HG03135 (cell line): ENCODE results near the gene PGM3.
"Not testable (repeated sequence)": the region's sequence is repeated elsewhere in the genome, so short reads cannot be mapped to it uniquely, and the experiment has no call there.

Source experiments
- ATAC-seq: cut with Tn5 transposase; IDR thresholded peaks from one replicate; pipeline ENCODE4 v1.9.1; 2021; ENCODE audit warnings: mild to moderate bottlenecking, moderate library complexity; ENCODE audit not compliant: unreplicated experiment

Gene PGM3

DNA sequence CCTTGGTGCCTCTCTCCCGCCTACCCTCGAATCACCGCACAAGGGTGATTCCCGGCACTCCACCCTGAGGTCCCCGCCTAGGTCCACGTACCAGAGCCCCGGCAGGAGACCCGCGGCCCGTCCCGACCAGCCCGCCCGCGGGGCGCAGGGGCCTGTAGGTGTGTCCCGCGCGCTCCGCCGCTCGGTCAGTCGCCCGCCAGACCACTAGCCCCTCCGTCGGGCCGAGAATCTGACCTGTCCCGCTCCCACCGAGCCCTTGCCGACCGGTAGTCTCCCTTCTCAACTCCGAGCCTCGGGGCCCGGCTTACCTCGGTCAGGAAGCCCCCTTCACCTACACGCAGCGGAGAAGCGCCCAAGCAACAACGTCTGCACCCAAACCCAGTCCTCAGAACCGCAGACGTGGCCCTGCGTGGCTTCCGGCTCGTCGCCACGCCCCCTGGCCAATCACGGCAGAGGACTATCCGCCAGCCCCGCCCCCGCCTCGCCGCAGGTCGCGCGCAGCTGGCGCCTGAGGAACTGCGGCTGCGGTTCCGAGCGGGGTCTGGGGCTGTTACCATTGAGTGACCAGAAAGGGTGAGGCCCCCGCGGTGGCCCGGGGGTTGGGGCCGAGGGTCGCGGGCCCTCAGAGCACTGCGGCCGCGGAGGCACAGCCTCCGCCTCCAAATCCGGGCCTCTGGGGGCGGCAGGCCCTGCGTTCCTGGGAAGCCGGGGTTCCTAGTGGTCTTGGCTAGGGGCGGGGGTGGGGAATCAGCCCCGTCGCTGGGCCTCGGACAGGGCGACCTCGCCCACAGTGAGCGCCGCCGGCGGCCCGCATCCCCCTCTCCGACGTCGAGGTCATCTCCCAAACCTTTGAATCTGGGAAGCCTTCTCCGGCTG is at the start of gene PGM3, which contains the start of gene RWDD2A:
Gene PGM3 (minus strand): TSS at position 395 of the 876 bp plus-strand sequence. CDS start 2,253 bp downstream, outside the sequence.
Gene RWDD2A (plus strand): TSS at position 487 of the 876 bp plus-strand sequence. CDS start 1,095 bp downstream, outside the sequence.
- peak; percentile 98 for ATAC-seq

DNA sequence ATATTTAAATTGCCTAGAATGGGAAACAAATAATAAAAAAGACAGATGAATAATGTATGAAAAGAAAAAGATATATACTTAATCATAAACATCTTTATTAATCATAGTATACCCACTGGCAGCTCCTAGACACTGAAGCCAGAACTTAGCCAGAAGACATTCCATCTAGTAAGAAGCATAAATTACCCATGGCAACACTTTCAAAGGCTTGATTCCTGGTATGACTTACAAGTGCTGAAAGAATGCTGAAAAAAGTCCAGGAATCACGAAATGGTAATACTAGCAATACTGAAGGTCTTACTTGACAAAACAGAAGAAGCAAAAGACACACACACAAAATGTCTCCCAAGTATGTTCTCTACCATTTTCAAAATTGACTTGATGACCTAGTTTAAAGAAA is 38.1 kb upstream of the PGM3 start:
- ATAC-seq: no peak

GRCh38 chr6:83226517-83226916 is 33.5 kb upstream of the PGM3 start:
- no peak for ATAC-seq

DNA sequence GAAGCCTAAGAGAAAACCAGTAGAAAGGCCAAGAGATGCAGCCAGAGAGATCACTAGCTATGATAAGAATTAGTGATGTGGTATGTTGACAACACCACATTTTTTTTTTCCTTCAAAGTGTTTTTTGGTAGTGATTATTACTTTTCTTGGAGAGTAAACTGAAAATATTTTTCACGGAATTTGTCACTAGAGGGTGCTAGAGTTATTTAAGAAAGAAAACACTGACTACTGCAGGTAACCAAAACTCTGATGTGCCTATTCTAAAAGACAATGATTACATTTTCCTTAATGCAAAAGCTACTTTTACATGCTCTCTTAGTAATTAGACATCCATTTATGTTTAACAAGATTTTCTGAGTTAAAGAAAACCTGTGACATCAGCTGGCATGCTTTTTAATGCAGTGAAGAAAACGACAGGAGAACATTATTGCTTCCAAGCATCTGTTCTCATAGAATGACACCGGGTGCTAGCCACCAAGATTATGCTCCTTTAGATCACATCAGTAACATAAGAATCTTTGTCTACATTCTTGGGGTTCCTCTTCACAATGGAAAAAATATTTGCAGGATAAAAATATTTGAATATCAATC is 28.9 kb upstream of the PGM3 start:
- ATAC-seq: no peak

GRCh38 chr6:83221276-83221675 is 28.2 kb upstream of the PGM3 start:
- ATAC-seq: no peak

GRCh38 chr6:83220121-83220520 is 27.1 kb upstream of the PGM3 start:
- no peak for ATAC-seq

DNA sequence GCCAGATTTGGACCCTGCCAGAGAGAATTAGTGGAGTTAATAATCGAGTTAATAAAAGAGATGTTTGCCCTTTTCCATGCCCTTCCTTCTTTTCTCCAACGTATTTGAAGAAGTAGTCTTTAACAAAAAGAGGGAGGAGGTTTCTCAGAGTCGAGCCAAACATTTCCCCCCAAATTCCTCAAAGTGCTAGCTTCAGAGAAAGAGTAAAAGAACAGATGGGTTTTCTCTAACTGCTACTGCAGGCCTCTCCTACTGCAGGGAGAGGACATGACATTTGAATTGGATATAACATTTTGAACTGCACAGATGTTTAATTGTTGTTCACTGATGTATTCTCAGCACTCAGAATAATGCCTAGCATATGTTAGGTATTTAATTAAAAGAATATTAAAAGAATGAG is 25.6 kb upstream of the PGM3 start:
- ATAC-seq: no peak

GRCh38 chr6:83216806-83217205 is 23.7 kb upstream of the PGM3 start:
- no peak for ATAC-seq

- ATAC-seq: peak; percentile 99
Observed at GRCh38 chr6:83215131-83216047, 22.3 kb upstream of the PGM3 start.

GRCh38 chr6:83202031-83202430 is 9.0 kb upstream of the PGM3 start:
- ATAC-seq: no peak

DNA sequence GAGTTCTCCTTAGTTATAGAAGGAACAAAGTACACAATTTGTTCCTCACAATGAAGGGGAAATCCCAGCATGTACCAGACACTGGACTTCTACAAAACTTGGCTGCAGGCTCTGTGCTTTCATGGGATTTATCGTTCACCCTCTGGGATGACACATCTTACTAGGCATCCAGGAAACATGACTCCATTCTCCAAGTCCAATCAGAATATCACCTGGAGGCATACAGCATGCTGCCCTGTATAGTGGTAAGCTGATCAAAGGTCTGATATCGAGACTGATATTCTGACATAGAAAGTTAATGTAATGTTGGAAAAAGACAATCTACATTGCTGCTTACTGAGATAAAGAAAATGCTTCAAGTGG is 6.8 kb upstream of the PGM3 start:
- ATAC-seq: no peak

GRCh38 chr6:83199173-83199862 is 6.3 kb upstream of the PGM3 start:
- no peak for ATAC-seq

- no peak for ATAC-seq
Observed at GRCh38 chr6:83198486-83199172, 5.6 kb upstream of the PGM3 start.

- peak; percentile 17 for ATAC-seq
Observed at GRCh38 chr6:83193747-83194566, 892 bp upstream of the PGM3 start.

DNA sequence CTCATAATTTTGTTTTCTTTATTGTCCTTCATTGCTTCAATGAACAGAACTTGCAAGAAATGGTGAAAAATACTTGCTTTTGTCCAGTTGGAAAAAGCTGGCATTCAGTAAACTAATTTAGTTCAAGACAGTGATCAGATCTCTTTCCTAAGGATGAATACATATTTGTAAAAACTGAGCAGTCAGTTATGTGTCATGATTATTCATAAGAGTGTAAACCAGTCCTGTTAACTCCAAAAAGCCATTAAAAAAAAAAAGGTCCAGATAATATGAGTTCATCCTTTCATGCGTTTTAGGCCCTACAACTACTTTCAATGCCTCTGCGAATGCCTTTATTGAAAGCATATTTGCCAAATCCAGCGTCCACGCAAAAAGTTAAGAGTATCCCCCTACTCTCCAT is 609 bp downstream of the PGM3 start:
- ATAC-seq: no peak

DNA sequence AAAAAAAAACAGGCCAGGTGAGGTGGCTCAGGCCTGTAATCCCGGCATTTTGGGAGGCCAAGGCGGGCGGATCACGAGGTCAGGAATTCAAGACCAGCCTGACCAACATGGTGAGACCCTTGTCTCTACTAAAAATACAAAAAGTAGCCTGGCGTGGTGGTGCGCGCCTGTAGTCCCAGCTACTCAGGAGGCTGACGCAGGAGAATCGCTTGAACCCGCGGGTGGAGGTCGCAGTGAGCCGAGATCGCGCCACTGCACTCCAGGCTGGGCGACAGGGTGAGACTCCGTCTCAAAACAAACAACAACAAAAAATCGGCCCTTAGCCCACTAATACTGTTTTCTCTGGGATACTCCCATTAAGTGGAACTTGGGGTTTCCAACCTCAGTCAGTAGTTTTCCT is 1.1 kb downstream of the PGM3 start:
- ATAC-seq: not testable (repeated sequence)

GRCh38 chr6:83190626-83191025 is 2.4 kb downstream of the PGM3 start:
- ATAC-seq: no peak

DNA sequence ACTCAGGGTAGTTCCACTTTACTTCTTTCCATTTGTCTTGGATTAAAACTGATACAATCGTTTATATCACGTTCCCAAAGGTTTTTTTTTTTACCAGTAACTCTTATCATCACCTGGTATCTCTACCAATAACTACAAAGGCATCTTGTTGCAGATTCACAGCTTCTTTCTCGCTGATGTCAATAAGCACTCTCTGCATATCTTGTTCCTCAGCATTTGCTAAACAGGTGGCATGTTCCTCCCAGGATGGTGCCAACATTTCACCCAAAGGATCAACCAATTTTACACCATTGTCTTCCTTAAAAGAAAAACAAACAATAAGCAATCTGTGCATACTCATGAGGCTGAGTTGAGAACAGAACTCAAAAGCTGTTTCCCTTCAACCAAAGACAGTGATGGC is 4.6 kb downstream of the PGM3 start:
- no peak for ATAC-seq

DNA sequence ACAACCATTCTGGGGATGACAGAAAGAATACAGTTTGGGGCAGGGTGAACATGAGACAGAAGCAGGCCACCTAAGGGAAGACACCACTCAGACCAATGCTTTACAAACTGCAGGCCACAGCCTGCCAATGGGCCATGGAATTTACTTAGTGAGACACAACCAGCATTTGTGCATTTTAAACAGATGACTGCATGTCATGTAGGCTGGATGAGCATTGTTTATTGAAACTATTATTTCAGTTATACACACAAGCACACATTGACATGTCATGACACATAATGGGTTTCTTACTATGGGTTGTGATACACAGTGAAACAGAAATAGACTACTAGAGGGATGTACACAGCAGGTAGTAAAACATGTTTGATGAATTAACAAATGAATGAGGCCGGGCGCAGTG is 8.0 kb downstream of the PGM3 start:
- ATAC-seq: no peak
